GM19035 (cell line): Measurements from ENCODE around the gene MEF2C.
"Not testable (repeated sequence)": the region's sequence is repeated elsewhere in the genome, so short reads cannot be mapped to it uniquely, and the experiment has no call there.

ENCODE experiments used
- ATAC-seq: cut with Tn5 transposase; IDR thresholded peaks from one replicate; pipeline ENCODE4 v1.9.1; 2021; ENCODE audit not compliant: unreplicated experiment

Gene MEF2C

GRCh38 chr5:88805151-88805784, 77.7 kb downstream of the MEF2C start:
- ATAC-seq, result no peak

- ATAC-seq, result no peak
Observed at GRCh38 chr5:88804444-88804843, 78.5 kb downstream of the MEF2C start.

DNA sequence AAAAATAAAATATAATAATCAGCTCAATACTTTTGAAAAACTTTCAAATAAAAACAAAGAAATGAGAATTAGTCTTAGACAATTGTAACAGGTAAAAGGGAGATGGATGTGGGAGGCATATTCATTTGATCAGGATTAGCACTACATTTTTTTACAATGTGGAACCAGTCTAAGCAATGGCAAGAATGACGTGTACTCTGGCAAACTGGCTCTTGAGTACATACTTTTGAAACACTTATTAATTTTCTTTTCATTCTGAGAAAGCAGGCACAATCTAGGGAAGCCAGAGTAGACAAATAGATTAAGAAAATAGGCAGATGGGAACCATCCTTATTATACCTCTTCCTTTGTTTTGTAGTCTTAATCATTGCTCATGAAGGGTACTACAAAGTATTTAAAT, 79.7 kb downstream of the MEF2C start:
- no peak for ATAC-seq

GRCh38 chr5:88799938-88800535, 82.9 kb downstream of the MEF2C start:
- no peak for ATAC-seq

DNA sequence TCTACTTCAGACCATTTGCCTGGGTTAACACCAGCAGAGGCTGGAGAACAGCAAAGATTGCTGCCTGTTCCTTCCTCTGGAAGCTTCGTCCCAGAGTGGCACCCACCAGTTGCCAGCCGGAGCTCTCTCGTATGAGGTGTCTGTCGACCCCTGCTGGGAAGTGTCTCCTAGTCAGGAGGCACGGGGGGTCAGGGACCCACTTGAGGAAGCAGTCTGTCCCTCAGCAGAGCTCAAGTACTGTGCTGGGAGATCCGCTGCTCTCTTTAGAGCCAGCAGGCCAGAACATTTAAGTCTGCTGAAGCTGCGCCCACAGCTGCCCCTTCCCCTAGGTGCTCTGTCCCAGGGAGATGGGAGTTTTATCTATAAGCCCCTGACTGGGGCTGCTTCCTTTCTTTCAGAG, 84.1 kb downstream of the MEF2C start:
- not testable (repeated sequence) for ATAC-seq

DNA sequence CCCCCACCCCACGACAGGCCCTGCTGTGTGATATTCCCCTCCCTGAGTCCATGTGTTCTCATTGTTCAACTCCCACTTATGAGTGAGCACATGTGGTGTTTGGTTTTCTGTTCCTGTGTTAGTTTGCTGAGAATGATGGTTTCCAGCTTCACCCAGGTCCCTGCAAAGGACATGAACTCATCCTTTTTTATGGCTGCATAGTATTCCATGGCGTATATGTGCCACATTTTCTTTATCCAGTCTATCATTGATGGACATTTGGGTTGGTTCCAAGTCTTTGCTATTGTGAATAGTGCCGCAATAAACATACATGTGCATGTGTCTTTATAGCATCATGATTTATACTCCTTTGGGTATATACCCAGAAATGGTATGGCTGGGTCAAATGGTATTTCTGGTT, 89.2 kb downstream of the MEF2C start:
- not testable (repeated sequence) for ATAC-seq

- ATAC-seq, result peak; percentile 62
Observed at GRCh38 chr5:88792144-88792840, 90.7 kb downstream of the MEF2C start.

GRCh38 chr5:88787856-88788255, 95.1 kb downstream of the MEF2C start:
- no peak for ATAC-seq

- ATAC-seq, result no peak
Observed at GRCh38 chr5:88786789-88787188, 96.2 kb downstream of the MEF2C start.

DNA sequence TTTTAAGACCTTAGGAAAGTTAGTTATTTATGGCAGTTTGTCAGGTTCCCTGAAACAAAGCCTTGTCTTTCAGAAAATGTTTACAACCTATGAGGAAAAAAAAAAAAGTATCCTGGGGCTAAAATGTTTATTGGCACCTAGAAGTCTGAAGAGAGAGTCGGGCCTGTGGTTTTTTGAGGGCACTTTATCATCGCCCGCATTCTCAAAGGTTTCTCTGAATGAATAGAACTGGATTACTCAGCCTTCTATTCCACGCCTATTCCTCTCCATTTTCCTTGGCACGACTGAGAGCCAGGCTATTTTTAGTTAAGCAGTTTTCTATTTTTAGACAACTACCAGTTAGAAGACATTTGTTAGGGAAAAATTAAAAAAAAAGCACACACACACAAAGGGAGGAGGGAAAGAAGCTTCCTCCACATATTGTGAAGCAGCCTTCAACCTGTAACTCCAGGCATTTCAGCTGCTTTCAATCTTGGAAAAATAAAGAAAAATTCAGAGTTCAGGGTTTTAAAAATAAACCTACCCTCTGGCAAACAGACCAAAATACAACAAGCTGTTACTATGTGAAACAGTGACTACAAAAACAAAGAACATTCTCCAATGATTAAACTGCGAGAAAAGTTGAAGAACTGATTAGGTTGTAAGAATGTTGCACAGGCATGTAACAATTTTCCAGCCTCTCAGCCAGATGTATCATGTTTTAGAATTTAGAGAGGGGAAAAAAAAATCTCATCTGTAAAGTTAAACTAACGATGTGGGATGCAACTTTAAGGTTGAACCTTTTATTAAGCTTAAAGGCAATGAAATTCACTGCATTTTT, 97.0 kb downstream of the MEF2C start:
- peak; percentile 57 for ATAC-seq

- no peak for ATAC-seq
Observed at GRCh38 chr5:88782571-88782970, 100.4 kb downstream of the MEF2C start.

- no peak for ATAC-seq
Observed at GRCh38 chr5:88780736-88781135, 102.2 kb downstream of the MEF2C start.

GRCh38 chr5:88778736-88779135, 104.2 kb downstream of the MEF2C start:
- no peak for ATAC-seq

GRCh38 chr5:88776692-88777091, 106.3 kb downstream of the MEF2C start:
- no peak for ATAC-seq

DNA sequence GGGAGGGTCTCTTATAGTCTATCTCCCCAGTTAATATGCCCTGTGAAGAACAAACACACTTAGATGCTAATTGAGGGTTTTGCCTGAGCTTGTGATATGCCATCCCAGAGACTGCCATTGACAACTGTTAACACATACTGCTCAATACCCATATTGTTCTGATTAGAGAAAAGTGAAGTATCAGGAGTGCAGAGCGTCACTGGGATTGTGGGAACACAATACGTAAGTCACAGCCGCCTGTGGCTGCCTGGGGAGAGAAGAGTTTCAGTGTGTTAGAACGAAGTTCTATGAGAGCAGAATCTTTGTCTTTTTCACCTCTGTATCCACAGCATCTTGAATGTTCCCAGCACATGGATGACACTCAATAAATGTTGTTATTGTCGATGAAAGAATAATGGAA, 110.2 kb downstream of the MEF2C start:
- no peak for ATAC-seq

DNA sequence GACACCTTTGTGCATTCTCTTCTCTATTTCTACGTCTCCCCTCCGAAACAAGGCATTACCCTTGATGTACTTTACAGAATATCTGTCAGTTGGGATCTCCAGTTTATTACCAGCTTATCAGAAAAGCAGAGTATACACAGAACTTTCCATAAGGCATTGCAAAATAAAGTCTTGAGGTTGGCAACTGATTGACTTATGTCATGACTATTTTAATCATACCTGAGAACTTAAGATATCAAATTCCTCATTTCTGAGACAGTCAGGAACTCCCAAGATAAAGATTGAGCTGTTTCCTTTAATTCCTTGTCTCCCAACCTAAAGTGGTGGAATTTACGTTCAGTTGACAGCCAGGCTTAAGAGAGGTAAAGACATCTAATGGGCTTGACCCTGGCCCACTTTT, 110.9 kb downstream of the MEF2C start:
- ATAC-seq, result no peak

DNA sequence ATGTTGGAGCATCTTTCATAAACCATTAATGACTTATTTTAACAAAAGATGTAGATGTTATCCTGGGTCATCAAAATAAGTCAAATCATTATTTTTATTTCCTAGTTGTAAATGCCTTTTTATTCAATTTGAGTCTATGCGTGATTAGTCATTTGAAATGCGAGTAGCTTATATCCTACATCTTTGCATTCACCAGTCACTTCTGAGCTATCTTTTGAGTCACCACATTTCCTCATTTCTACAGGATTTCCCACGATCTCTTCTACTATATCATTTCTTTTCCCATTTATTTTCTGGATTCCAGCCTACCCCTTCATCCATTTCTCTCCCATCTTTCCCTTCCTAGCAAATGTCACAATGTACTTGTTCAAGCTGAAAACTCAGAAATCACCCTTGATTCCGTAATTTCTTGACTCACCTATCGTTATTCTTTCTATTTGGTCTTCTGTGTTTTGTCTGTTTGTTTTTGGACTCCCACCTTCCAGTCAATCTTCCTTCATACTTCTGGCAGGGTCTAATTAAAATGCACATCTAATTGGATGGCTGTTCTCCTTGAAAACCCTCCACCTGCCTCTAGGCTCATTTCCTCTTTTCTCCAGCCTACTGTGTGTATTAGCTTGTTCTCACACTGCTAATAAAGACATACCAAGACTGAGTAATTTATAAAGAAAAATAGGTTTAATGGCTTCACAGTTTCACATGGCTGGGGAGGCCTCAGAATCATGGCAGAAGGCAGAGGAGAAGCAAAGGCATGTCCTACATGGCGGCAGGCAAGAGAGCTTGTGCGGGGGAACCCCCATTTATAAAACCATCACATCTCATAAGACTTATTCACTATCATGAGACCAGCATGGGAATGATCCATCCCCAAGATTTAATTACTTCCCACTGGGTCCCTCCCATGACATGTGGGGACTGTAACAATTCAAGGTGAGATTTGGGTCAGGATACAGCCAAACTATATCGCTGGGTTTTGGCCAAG, 112.4 kb downstream of the MEF2C start:
- ATAC-seq, result no peak

DNA sequence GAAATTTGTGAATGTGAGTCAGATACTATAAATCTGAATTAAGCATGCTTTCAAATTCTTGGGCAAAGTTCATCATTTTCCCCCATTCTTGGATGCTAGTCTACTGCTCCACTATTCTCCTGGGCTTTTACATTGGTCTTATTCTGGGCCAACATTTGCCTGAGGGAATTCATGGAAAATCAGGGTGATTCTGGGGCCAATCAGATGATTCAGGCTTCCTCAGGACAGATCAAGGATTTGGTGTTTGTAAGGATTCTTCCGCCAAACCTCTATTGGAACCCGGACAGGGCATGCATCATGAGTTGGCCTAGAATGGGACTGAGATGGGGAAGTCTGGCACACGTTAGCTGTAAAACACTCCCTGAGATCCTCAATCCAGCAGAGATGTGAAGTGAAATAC, 113.8 kb downstream of the MEF2C start:
- ATAC-seq, result no peak

- ATAC-seq, result no peak
Observed at GRCh38 chr5:88768411-88768810, 114.6 kb downstream of the MEF2C start.

- ATAC-seq, result no peak
Observed at GRCh38 chr5:88765798-88766197, 117.2 kb downstream of the MEF2C start.
